Astrocyte (in vitro differentiated cells and primary cell): ENCODE results near the gene ASF1B.

ENCODE experiments used
- EZH2 ChIP-seq: IDR thresholded peaks from 2 replicates; pipeline ENCODE4 v1.6.1; 2012; ENCODE audit warnings: mild to moderate bottlenecking, low read length, inconsistent platforms; ENCODE audit not compliant: insufficient read depth
- TF ChIP-seq, protein P1 (sequence below): IDR thresholded peaks from 2 replicates; pipeline ENCODE4 v1.5.1; 2011; ENCODE audit warnings: low read depth, mild to moderate bottlenecking, inconsistent platforms, low read length, moderate library complexity; ENCODE audit not compliant: insufficient read depth

DNA sequence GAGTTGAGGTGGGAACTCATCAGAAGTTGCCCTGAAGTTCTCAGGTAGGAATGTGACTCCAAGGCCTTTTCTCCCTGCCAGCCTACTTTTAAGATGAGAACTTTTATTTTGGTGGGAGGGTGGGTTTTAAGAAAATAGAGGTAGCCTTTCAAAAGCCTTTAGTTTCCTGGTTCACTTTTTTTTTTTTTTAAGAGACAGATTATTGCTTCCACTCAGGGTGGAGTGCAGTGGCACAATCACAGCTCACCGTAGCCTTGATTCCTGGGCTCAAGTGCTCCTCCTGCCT lies 53.8 kb downstream of the ASF1B start:
- TF ChIP-seq, protein P1, sequence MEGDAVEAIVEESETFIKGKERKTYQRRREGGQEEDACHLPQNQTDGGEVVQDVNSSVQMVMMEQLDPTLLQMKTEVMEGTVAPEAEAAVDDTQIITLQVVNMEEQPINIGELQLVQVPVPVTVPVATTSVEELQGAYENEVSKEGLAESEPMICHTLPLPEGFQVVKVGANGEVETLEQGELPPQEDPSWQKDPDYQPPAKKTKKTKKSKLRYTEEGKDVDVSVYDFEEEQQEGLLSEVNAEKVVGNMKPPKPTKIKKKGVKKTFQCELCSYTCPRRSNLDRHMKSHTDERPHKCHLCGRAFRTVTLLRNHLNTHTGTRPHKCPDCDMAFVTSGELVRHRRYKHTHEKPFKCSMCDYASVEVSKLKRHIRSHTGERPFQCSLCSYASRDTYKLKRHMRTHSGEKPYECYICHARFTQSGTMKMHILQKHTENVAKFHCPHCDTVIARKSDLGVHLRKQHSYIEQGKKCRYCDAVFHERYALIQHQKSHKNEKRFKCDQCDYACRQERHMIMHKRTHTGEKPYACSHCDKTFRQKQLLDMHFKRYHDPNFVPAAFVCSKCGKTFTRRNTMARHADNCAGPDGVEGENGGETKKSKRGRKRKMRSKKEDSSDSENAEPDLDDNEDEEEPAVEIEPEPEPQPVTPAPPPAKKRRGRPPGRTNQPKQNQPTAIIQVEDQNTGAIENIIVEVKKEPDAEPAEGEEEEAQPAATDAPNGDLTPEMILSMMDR, result no peak
- no peak for TF ChIP-seq EZH2
